ENCODE results near the gene LRRC3.
A peak's percentile ranks its signal among the peaks of the same experiment; 100 is the strongest.
"Not testable (repeated sequence)": the region's sequence is repeated elsewhere in the genome, so short reads cannot be mapped to it uniquely, and the experiment has no call there.

LRRC3 gene

GRCh38 chr21:44499631-44500030, 44.3 kb downstream of the LRRC3 start:
- Mint-ChIP-seq H3K27ac (no peak overlapping the region), H3K27me3 (no peaks in the 10 kb centered on the region), H3K4me1 (peaks cover 5% of the 10 kb centered on the region), H3K4me3 (no peak overlapping the region), H3K36me3 (no peaks in the 10 kb centered on the region), H3K9me3 (no peaks in the 10 kb centered on the region)

DNA sequence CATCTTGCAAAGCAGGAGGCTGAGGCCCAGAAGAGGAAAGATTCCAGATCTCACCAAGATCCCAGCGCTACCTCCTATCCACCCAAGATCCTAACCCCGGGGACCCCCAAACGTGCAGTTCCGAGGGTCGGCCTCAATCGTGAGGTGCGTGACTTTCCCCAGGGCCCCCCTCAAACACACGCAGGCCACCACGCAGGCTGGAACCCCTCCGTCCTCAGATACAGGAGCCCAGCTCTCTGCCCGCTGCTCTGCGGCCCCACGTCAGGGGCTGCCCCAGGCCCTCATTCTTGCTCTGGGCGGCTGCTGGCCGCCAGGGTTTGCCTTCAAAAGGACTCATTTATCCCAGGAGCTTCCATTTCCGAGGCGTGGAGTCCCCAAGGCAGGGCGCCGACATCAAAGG, 44.8 kb downstream of the LRRC3 start:
- no peak overlapping the region for H3K27ac Mint-ChIP-seq
- no peak overlapping the region for H3K4me3 Mint-ChIP-seq
- no peaks in the 10 kb centered on the region for H3K27me3 Mint-ChIP-seq
- H3K36me3 Mint-ChIP-seq = no peaks in the 10 kb centered on the region
- H3K4me1 Mint-ChIP-seq = peaks cover 5% of the 10 kb centered on the region
- no peaks in the 10 kb centered on the region for H3K9me3 Mint-ChIP-seq

DNA sequence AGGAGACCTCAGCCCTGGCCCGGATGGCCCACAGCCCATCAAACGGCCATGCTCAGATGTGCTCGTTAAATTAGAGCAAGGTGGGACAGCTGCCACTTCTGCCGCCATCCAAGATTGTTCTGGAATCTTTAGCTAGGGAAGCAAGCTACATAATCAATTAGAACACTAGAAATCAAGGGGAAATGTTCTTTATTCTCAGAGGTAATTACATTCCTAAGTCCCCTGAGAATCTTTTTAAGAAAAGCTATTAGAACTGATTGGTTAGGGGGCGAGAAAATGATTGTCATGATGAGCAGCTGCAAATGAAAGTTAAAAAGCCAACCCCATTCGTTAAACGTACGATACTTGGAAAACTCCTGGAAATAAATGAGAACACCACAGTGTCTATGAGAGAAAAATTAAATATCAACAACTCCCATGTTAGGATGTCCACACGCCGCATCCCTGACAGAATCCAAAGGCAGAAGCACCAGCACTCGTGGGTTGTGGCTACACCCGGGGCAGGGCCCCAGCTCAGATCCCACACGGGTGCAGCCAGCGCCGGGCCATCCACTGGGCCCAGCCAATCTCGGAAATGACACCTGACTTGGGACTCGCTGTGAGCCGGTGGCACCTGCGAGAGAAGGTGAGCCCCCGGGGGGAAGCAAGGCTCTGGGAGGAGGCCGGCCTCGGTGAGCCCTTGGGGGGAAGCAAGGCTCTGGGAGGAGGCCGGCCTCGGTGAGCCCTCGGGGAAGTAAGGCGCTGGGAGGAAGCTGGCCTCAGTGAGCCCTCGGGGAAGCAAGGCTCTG, 47.1 kb downstream of the LRRC3 start:
- H3K27me3 Mint-ChIP-seq = no peaks in the 10 kb centered on the region
- H3K36me3 Mint-ChIP-seq = no peaks in the 10 kb centered on the region
- no peaks in the 10 kb centered on the region for H3K9me3 Mint-ChIP-seq
- peaks cover 5% of the 10 kb centered on the region for H3K4me1 Mint-ChIP-seq
- H3K4me3 Mint-ChIP-seq = no peak overlapping the region
- no peak overlapping the region for H3K27ac Mint-ChIP-seq

GRCh38 chr21:44503006-44503889, 47.9 kb downstream of the LRRC3 start:
- H3K36me3 Mint-ChIP-seq, H3K4me3 Mint-ChIP-seq, H3K27me3 Mint-ChIP-seq, H3K4me1 Mint-ChIP-seq, H3K27ac Mint-ChIP-seq, H3K9me3 Mint-ChIP-seq: not testable (repeated sequence)

GRCh38 chr21:44503901-44504399, 48.6 kb downstream of the LRRC3 start:
- no peaks in the 10 kb centered on the region for H3K27me3 Mint-ChIP-seq
- H3K36me3 Mint-ChIP-seq = no peaks in the 10 kb centered on the region
- H3K4me3 Mint-ChIP-seq = no peak overlapping the region
- H3K27ac Mint-ChIP-seq = no peak overlapping the region
- H3K4me1 Mint-ChIP-seq = peaks cover 5% of the 10 kb centered on the region
- no peaks in the 10 kb centered on the region for H3K9me3 Mint-ChIP-seq

DNA sequence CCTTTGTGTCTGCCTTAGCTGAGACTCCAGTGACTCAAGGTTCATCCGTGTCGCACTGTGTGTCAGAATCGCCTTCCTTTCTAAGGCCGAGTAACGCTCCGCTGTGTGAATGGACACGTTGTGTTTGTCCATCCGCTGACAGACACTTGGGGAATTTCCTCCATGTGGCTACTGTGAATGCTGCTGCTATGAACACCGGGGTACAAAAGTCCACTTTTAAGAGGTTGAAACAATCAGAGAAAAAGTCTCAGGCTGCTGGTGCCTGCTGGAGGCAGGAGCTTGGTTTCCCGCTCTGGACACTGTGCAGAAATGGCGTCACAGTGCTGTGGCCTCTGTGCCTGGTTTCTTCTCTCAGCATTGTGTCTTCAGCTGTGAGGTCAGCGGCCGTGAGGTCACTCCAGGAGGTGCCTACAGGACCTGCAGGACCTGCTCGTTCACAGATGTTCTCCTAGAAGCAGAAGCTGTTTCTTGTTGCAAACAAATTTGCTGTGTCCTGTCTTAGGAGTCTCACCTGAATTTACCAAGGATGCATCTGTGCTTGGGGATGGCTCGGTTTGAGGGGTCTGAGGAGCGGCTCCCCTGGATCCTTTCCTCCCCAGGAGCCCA, 50.5 kb downstream of the LRRC3 start:
- Mint-ChIP-seq H3K27me3 (no peaks in the 10 kb centered on the region), H3K4me3 (no peak overlapping the region), H3K4me1 (peaks cover 5% of the 10 kb centered on the region), H3K27ac (no peak overlapping the region), H3K9me3 (no peaks in the 10 kb centered on the region), H3K36me3 (no peaks in the 10 kb centered on the region)

DNA sequence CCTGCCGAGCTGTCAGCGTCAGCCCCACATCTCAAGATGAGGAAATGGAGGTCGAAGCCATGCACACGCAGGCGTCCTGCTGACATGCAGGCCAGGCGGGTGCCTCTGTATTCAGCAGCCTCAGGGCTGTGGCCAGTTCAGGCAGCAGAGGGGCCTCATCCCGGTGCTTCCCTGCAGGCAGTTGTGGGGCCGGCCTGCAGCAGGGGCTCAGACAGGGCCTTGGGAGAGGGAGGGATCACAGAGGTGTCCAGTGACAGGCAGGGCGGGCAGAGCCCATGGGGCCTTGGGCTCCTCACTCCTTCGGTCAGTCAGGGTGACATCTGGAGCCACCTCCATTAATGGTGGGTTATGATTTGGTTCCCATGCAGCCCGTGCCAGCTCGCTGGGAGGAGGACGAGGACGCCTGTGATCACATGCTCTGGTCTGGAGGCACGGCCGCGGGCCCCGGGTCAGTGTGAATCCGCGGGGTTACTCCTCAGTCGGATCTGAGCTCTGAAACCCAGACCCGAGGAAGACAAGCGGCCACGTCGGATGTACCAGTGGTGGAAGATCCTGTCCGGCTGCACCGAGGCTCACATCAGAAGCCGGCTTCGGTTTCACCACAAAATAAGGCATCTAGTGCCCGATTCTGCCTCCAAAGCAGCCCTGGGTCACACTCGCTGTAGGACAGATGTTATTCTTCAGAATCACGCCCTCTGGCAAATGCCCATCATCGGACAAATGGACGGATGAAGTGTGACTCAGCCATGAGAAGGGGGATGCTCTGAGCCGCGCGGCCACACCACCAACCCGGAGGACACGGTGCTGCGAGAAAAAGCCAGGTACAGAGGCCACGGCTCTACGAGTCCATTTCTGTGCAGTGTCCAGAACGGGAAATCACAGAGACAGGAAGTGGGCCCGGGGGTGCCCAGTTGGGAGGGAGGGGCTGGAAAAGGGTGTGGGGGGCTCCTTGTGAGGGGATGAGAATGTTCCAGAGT, 51.3 kb downstream of the LRRC3 start:
- no peaks in the 10 kb centered on the region for H3K9me3 Mint-ChIP-seq
- H3K4me1 Mint-ChIP-seq = peaks cover 5% of the 10 kb centered on the region
- H3K27me3 Mint-ChIP-seq = no peaks in the 10 kb centered on the region
- H3K27ac Mint-ChIP-seq = no peak overlapping the region
- no peaks in the 10 kb centered on the region for H3K36me3 Mint-ChIP-seq
- H3K4me3 Mint-ChIP-seq = no peak overlapping the region

DNA sequence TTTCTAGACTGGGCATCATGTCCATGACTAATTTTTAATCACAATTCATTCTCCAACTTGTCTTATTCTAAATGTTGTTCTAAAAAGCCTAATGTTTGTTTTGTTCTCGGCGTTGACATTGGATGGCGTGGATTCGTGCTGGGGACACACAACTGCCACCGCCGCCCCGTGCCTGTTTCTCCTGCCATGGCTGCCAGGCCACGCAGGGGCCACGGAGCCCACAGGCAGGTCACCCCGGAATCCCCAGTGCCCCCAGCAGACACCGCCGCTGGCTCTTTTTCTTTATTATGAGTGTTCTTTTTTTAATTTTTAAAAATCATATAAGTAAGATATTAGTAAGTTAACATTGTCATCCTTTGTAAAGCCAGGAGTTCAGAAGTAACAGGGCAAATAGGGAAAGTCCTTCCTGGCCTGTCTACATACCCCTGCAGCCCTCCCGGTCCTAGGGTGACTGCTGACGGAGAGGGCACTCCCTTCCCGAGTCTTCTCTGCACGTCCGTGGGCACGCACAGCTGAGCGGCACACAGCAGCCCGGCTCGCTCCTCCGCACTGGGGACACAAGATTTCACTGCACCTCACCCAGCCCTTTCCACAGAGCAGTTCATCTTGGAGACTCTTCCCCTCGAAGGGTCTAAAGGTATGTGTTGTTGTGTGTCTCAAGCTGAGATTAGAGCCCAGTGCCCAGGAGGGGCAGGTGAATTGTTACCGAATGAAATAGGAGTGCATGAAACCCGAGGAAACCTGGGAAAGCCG, 52.5 kb downstream of the LRRC3 start:
- H3K36me3 Mint-ChIP-seq = no peaks in the 10 kb centered on the region

GRCh38 chr21:44508426-44508710, 53.1 kb downstream of the LRRC3 start:
- Mint-ChIP-seq H3K9me3 (no peaks in the 10 kb centered on the region), H3K4me1 (no peaks in the 10 kb centered on the region), H3K27me3 (no peaks in the 10 kb centered on the region), H3K36me3 (no peaks in the 10 kb centered on the region), H3K27ac (no peak overlapping the region), H3K4me3 (no peak overlapping the region)

More for the DNA sequence above, 52.5 kb downstream of the LRRC3 start:
- no peak overlapping the region for H3K4me3 Mint-ChIP-seq
- no peaks in the 10 kb centered on the region for H3K27me3 Mint-ChIP-seq
- no peak overlapping the region for H3K27ac Mint-ChIP-seq
- H3K9me3 Mint-ChIP-seq = no peaks in the 10 kb centered on the region
- no peaks in the 10 kb centered on the region for H3K4me1 Mint-ChIP-seq

DNA sequence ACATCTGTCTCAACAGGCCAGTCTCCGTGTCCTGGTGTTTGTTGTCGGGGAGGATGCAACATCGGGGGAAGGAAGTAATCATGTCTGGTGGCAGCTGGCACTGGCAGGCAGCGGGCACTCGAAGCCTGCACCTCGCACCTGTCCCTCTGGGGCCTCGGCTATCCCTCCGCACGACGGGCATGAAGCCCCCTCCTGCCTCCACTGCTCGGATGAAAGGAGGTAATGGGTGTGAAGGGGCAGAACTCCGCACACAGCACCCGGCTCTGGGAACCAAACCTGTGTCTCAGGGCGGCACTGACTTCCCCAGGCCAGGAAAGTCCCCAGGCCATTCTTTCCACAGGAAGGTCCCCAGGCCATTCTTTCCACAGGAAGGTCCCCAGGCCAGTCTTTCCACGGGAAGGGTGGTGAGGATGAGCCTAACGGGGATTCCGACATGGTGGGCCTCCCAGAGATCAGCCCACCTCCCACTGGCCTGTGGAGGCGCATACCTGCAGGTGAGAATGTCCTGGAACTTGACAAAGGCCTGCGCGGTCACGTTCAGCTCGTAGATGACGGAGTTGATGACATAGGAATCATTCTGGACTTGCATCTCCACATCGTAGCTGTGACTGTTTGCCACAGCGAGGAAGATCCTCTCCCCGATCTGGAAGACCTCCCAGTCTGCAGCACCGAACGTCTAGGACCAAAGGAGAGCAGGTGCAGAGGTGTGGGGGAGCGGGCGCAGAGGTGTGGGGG, 53.6 kb downstream of the LRRC3 start:
- H3K4me3 Mint-ChIP-seq = no peak overlapping the region
- H3K4me1 Mint-ChIP-seq = no peaks in the 10 kb centered on the region
- H3K27ac Mint-ChIP-seq = no peak overlapping the region
- no peaks in the 10 kb centered on the region for H3K9me3 Mint-ChIP-seq
- H3K36me3 Mint-ChIP-seq = no peaks in the 10 kb centered on the region
- H3K27me3 Mint-ChIP-seq = no peaks in the 10 kb centered on the region

- Mint-ChIP-seq H3K36me3 (no peaks in the 10 kb centered on the region), H3K9me3 (no peaks in the 10 kb centered on the region), H3K4me1 (no peaks in the 10 kb centered on the region), H3K27ac (no peak overlapping the region), H3K4me3 (no peak overlapping the region), H3K27me3 (no peaks in the 10 kb centered on the region)
These were observed 54.2 kb downstream of the LRRC3 start for GRCh38 chr21:44509539-44509938.

DNA sequence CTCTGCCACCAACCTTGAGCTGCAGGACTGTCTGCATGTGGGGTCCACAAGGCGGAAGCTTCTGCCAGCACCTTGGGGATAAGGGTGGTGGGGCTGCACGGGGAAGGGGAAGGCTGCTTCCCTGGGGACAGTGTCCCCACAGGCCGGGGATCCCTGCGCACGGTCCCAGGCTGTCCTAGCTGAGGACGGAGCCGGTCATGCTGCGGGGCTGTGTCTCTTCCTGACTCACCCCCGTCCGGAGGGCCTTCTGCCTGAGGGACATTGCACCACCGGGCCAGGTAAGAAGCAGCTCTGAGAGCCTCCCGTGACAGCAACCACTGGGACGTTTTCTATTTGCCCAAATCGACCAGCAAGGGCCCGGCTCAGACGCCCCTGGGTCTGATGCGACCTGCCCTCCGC, 54.8 kb downstream of the LRRC3 start:
- no peaks in the 10 kb centered on the region for H3K27me3 Mint-ChIP-seq
- H3K36me3 Mint-ChIP-seq = no peaks in the 10 kb centered on the region
- H3K9me3 Mint-ChIP-seq = no peaks in the 10 kb centered on the region
- no peak overlapping the region for H3K4me3 Mint-ChIP-seq
- no peak overlapping the region for H3K27ac Mint-ChIP-seq
- no peaks in the 10 kb centered on the region for H3K4me1 Mint-ChIP-seq

DNA sequence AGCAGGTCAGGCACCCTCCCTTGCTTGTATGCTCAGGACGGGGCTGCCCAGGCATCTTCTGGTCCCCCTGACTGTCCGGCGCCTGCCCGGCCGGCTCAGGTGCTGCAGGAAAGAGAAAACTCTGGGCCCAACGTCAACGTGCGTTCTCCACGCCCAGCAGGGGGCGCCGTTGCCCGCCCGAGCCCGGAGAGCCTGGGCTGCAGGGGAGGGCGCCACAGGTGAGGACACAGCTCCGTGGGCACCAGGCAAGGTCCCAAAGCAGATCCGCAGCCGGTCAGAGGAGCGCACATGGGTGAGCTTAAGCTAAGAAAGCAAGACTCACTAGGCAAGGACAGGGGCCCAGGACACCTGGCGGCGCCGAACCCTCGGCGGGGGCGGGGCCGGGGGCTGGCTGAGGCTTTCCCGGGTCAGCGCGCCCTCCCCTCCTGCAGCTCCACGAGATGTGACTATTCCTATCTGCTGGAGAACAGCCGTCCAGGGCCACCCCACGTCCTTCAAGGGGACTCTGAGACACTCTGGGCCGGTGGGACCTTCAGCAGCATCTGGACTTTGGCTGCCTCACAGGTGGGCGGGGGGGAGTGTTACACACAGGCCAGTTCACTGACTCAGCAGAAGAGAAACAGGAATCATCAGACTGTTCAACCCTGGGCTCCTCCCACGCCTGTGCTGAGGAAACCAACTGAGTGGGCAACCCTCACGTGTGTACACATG, 55.4 kb downstream of the LRRC3 start:
- H3K4me3 Mint-ChIP-seq = peak overlapping the region; percentile 54

More for the DNA sequence above, 55.4 kb downstream of the LRRC3 start:
- H3K4me1 Mint-ChIP-seq = no peaks in the 10 kb centered on the region
- H3K27ac Mint-ChIP-seq = no peak overlapping the region
- H3K27me3 Mint-ChIP-seq = no peaks in the 10 kb centered on the region
- H3K36me3 Mint-ChIP-seq = no peaks in the 10 kb centered on the region
- no peaks in the 10 kb centered on the region for H3K9me3 Mint-ChIP-seq

All from activated naive CD4-positive, alpha-beta T cell treated with anti-CD3 and anti-CD28 coated beads, Interleukin-2, amount 50 U/mL, for 24 hours (primary cell).